ENCODE data around the gene RASSF8.

The RASSF8 gene

DNA sequence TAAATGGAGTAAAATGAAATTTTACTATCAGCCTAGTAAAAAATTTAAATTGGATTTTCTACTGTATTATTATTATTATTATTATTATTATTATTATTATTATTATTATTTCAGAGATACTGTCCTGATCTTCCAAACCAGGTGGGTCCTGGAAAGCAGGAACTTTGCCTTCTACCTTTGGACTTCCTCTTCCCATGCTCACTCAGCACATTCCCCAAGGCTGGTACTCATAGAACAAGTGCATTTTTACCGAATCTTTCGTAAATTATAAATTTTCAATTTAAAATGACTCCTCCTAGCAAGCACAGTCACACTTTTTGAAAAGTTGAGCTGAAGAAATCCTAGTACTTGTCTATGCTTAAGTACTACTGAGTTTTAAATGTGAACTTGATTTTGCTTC, 136.7 kb downstream of the RASSF8 start:
- ATAC-seq: no peak
- no peak for TF ChIP-seq ISL1 (CRISPR knock-in tag; IDR thresholded peaks at IDR 0.05)
- no peak for TF ChIP-seq TSHZ2 (CRISPR knock-in tag; IDR thresholded peaks at IDR 0.05)
- no peak for TF ChIP-seq BACH2 (CRISPR knock-in tag; IDR thresholded peaks at IDR 0.05; ENCODE audit: borderline replicate concordance)
- TF ChIP-seq ARNTL (CRISPR knock-in tag; IDR thresholded peaks at IDR 0.05; ENCODE audit: borderline replicate concordance, low read depth): no peak
- no peak for TF ChIP-seq PPARA (CRISPR knock-in tag; IDR thresholded peaks at IDR 0.05; ENCODE audit: borderline replicate concordance)
- TF ChIP-seq GLIS3 (CRISPR knock-in tag; IDR thresholded peaks at IDR 0.05): no peak
- no peak for TF ChIP-seq TCF4 (CRISPR knock-in tag; IDR thresholded peaks at IDR 0.05; ENCODE audit: borderline replicate concordance)
- no peak for TF ChIP-seq ZFP3 (CRISPR knock-in tag; IDR thresholded peaks at IDR 0.05)
- TF ChIP-seq ZNF565 (CRISPR knock-in tag; conservative IDR thresholded peaks at IDR 0.05; ENCODE audit: low read depth): no peak
- no peak for TF ChIP-seq POU6F1 (CRISPR knock-in tag; IDR thresholded peaks at IDR 0.05; ENCODE audit: borderline replicate concordance, low read depth)
- TF ChIP-seq ZC3H10 (CRISPR knock-in tag; IDR thresholded peaks at IDR 0.05): no peak
- TF ChIP-seq TOX (CRISPR knock-in tag; IDR thresholded peaks at IDR 0.05; ENCODE audit: borderline replicate concordance): no peak
- no peak for TF ChIP-seq CSRNP3 (CRISPR knock-in tag; IDR thresholded peaks at IDR 0.05)

GRCh38 chr12:26096036-26096435, 137.6 kb downstream of the RASSF8 start:
- ATAC-seq: no peak
- TF ChIP-seq PPARA (CRISPR knock-in tag; IDR thresholded peaks at IDR 0.05; ENCODE audit: borderline replicate concordance) (no peak), ZNF70 (CRISPR knock-in tag; IDR thresholded peaks at IDR 0.05) (no peak), CSRNP3 (CRISPR knock-in tag; IDR thresholded peaks at IDR 0.05) (no peak), ZFP3 (CRISPR knock-in tag; IDR thresholded peaks at IDR 0.05) (no peak), POU6F1 (CRISPR knock-in tag; IDR thresholded peaks at IDR 0.05; ENCODE audit: borderline replicate concordance, low read depth) (no peak), ZC3H10 (CRISPR knock-in tag; IDR thresholded peaks at IDR 0.05) (no peak), ISL1 (CRISPR knock-in tag; IDR thresholded peaks at IDR 0.05) (no peak), PATZ1 (CRISPR knock-in tag; IDR thresholded peaks at IDR 0.05; ENCODE audit: borderline replicate concordance) (no peak), ZNF8 (CRISPR knock-in tag; IDR thresholded peaks at IDR 0.05) (no peak)

- ATAC-seq: peak; percentile 99
Measured at GRCh38 chr12:26097046-26097878, 138.8 kb downstream of the RASSF8 start.

More at GRCh38 chr12:26097046-26097878, 138.8 kb downstream of the RASSF8 start:
- TF ChIP-seq CSRNP3 (CRISPR knock-in tag; IDR thresholded peaks at IDR 0.05) (no peak), ZNF565 (CRISPR knock-in tag; conservative IDR thresholded peaks at IDR 0.05; ENCODE audit: low read depth) (no peak), PPARA (CRISPR knock-in tag; IDR thresholded peaks at IDR 0.05; ENCODE audit: borderline replicate concordance) (no peak), GLIS3 (CRISPR knock-in tag; IDR thresholded peaks at IDR 0.05) (no peak), TCF4 (CRISPR knock-in tag; IDR thresholded peaks at IDR 0.05; ENCODE audit: borderline replicate concordance) (no peak), ZC3H10 (CRISPR knock-in tag; IDR thresholded peaks at IDR 0.05) (no peak), ESRRG (CRISPR knock-in tag; IDR thresholded peaks at IDR 0.05) (no peak), OSR1 (CRISPR knock-in tag; IDR thresholded peaks at IDR 0.05) (no peak), SNAI2 (CRISPR knock-in tag; IDR thresholded peaks at IDR 0.05) (no peak)

Measured in SK-N-SH treated with all-trans-retinoic acid at 6 μM for 48 hours (cell line).